MM.1S (cell line): ENCODE results near the gene ZNF503.

ENCODE experiments used
- CTCF ChIP-seq: fragments of 300-600 bp; sonication (generic); IDR thresholded peaks from 2 replicates; pipeline ENCODE4 v1.5.1; 2016; ENCODE audit warnings: antibody characterized with exemption, low read length, mixed read lengths
- EZH2phosphoT487 ChIP-seq: fragments of 300-600 bp; sonication (generic); IDR thresholded peaks from 2 replicates; pipeline ENCODE4 v1.6.1; 2018; ENCODE audit warnings: antibody characterized with exemption, low read length

- no peak for TF ChIP-seq CTCF
- no peak for TF ChIP-seq EZH2phosphoT487
Observed at GRCh38 chr10:75443362-75443761, 41.8 kb upstream of the ZNF503 start.
